WTC11 (cell line): ENCODE data around the gene CNPY3.
A peak's percentile ranks its signal among the peaks of the same experiment; 100 is the strongest.

Experiments
- TF ChIP-seq, protein P1 (sequence below): fragments of 200-600 bp; IDR thresholded peaks from 2 replicates; pipeline ENCODE4 v1.8.0; 2022; ENCODE audit warnings: antibody characterized with exemption
- TF ChIP-seq, protein P2 (sequence below): sonication (generic); formaldehyde crosslinking; IDR thresholded peaks from 2 replicates; pipeline ENCODE4 v1.8.1; 2023; ENCODE audit warnings: mild to moderate bottlenecking, moderate library complexity, missing genetic modification reagents

DNA sequence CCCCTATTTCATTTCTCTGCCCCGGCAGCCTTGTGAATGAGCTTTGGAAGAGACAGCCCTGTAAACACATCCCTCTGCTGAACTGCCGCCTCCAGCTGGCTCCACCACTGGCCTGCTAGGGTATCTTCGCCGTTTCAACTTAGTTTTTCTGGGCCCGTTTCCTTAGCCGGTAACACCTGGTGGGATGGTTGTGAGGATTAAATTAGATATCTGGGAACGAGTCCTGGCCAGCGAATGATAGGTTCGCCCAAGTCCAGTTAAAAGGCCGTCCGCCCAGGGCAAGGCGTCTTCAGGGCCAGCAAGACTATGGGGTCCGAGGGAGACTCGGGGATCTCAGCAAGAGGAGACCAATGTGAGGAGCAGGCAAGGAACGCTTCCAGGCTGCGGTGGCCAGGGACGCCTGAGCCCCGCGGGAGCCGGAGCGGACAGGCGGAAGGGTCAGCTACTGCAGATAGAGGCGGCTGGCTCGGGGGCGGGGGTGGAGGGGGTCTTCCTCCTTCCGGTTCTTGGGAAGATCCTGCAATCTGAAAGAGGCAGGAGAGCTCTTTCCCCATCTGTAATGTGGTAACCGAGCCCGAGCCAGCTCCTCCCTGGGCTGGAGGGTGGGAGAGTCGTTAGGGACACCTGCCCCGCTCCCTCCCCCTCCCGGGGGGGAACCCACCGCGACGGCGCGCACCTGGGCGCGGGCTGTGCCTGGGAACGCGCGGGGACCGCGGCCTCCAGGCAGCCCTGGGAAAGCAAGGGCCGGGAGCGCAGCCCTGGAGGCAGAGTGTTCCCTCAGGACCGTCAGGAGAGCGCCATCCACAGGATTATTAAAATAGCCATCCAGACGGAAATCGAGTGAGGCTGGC lies 17.9 kb upstream of the CNPY3 start:
- TF ChIP-seq, protein P1, sequence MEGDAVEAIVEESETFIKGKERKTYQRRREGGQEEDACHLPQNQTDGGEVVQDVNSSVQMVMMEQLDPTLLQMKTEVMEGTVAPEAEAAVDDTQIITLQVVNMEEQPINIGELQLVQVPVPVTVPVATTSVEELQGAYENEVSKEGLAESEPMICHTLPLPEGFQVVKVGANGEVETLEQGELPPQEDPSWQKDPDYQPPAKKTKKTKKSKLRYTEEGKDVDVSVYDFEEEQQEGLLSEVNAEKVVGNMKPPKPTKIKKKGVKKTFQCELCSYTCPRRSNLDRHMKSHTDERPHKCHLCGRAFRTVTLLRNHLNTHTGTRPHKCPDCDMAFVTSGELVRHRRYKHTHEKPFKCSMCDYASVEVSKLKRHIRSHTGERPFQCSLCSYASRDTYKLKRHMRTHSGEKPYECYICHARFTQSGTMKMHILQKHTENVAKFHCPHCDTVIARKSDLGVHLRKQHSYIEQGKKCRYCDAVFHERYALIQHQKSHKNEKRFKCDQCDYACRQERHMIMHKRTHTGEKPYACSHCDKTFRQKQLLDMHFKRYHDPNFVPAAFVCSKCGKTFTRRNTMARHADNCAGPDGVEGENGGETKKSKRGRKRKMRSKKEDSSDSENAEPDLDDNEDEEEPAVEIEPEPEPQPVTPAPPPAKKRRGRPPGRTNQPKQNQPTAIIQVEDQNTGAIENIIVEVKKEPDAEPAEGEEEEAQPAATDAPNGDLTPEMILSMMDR = no peak
- TF ChIP-seq, protein P2, sequence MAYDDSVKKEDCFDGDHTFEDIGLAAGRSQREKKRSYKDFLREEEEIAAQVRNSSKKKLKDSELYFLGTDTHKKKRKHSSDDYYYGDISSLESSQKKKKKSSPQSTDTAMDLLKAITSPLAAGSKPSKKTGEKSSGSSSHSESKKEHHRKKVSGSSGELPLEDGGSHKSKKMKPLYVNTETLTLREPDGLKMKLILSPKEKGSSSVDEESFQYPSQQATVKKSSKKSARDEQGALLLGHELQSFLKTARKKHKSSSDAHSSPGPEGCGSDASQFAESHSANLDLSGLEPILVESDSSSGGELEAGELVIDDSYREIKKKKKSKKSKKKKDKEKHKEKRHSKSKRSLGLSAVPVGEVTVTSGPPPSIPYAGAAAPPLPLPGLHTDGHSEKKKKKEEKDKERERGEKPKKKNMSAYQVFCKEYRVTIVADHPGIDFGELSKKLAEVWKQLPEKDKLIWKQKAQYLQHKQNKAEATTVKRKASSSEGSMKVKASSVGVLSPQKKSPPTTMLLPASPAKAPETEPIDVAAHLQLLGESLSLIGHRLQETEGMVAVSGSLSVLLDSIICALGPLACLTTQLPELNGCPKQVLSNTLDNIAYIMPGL (CRISPR knock-in tag) = peak; percentile 94
